Measurements from ENCODE around the gene BMPR2. TPM values are rescaled to one million over a fixed set of nuclear protein-coding genes. Genes with fewer than 3 reads are reported as not detected.

Gene BMPR2
- total RNA-seq, 1 experiment from 2014 or later, result 12.8 TPM

DNA sequence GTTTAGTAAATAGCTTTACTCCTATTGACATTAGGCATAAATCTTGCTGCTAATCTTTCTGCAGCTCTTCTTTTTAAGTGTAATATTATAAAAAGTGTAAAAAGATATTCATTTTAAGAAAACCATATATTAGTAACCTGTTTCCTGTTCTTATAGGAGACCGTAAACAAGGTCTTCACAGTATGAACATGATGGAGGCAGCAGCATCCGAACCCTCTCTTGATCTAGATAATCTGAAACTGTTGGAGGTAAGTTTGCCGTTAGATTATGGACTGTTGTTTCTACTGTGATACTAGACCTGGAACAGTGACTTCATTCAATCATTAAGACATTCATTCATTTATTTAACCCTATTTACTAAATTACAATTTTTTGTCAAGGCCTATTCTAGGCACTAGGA lies 138.6 kb downstream of the BMPR2 start:
- no TSS peak for BruUV-seq (replicated peaks)
- ChIA-PET POLR2A (no interaction called here), RAD21 (ENCODE audit: low non-redundant PET in 1 of 2, low total read pairs in 2 of 2, uncharacterized antibody in 2 of 2, unreplicated experiment in 2 of 2) (no interaction called here), CTCF (no interaction called here)
- ATAC-seq, result no peak
- Histone ChIP-seq H3K27me3 (ENCODE audit: insufficient read depth, low read length) (no peaks in the 10 kb centered on the region), H3K9me3 (ENCODE audit: control insufficient read depth in 1 of 2, insufficient read depth in 1 of 2, low read depth in 1 of 2, low read length in 2 of 2) (no peaks in the 10 kb centered on the region), H3K4me2 (ENCODE audit: low read length) (no peak overlapping the region), H3K9me2 (ENCODE audit: insufficient read depth) (no peaks in the 10 kb centered on the region), H3K36me3 (ENCODE audit: control insufficient read depth in 1 of 2, insufficient read depth in 2 of 2, low read length in 2 of 2) (0 out of 4 replicates have a peak, but pooled peaks cover 0 to 3% of the 10 kb centered on the region in 2 experiments), H4K20me1 (ENCODE audit: insufficient read depth) (no peaks in the 10 kb centered on the region), H3K4me1 (ENCODE audit: control insufficient read depth in 1 of 2, insufficient read depth in 2 of 2, low read length in 2 of 2) (no peaks in the 10 kb centered on the region), H3K9ac (ENCODE audit: low read length) (no peak overlapping the region), H3K27ac (ENCODE audit: low read depth, low read length) (no peak overlapping the region), H3K4me3 (replicated peaks in 1 of 2; ENCODE audit: low read depth in 1 of 2, low read length in 2 of 2) (no peak overlapping the region), H3K79me2 (ENCODE audit: insufficient read depth, low read length) (no peaks in the 10 kb centered on the region), H2AFZ (ENCODE audit: low read depth, low read length, poor library complexity, severe bottlenecking) (no peak overlapping the region)
- TF ChIP-seq POLR2AphosphoS5 (IDR thresholded peaks at IDR 0.05; ENCODE audit: low read depth, low read length) (no peak), EZH2phosphoT487 (IDR thresholded peaks at IDR 0.05; ENCODE audit: borderline replicate concordance) (no peak), SRF (IDR thresholded peaks at IDR 0.05; ENCODE audit: low read depth) (no peak), ZFX (IDR thresholded peaks at IDR 0.05) (no peak)
- TF ChIP-seq, protein P1, sequence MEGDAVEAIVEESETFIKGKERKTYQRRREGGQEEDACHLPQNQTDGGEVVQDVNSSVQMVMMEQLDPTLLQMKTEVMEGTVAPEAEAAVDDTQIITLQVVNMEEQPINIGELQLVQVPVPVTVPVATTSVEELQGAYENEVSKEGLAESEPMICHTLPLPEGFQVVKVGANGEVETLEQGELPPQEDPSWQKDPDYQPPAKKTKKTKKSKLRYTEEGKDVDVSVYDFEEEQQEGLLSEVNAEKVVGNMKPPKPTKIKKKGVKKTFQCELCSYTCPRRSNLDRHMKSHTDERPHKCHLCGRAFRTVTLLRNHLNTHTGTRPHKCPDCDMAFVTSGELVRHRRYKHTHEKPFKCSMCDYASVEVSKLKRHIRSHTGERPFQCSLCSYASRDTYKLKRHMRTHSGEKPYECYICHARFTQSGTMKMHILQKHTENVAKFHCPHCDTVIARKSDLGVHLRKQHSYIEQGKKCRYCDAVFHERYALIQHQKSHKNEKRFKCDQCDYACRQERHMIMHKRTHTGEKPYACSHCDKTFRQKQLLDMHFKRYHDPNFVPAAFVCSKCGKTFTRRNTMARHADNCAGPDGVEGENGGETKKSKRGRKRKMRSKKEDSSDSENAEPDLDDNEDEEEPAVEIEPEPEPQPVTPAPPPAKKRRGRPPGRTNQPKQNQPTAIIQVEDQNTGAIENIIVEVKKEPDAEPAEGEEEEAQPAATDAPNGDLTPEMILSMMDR (IDR thresholded peaks at IDR 0.05 in 2 of 3, conservative IDR thresholded peaks at IDR 0.05 in 1 of 3; ENCODE audit: borderline replicate concordance in 1 of 3, insufficient read depth in 1 of 3, low read depth in 2 of 3, low read length in 2 of 3), result no peak
- no peak for DNase-seq (ENCODE audit: low read depth, low spot score)
- intact Hi-C loops (cut with micrococcal nuclease), result no loop called here

DNA sequence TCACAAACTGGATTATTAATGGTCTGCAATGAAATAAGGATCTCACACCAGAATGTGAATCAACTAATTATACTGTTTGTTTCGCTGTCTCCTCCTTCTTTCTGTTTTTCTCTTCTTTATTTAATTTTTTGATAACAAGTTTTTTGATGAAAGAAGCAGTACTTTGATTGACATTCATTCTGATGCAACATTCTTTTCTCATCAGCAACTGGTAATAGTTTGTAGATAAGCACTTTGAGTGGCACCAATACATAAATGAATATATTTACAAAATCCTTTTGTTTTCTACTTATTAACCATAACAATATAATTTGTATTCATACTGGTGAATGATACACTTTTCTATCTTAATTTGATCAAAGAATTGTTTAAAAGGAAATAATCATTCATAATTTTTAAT lies 143.3 kb downstream of the BMPR2 start:
- Histone ChIP-seq H3K4me1 (ENCODE audit: control insufficient read depth in 1 of 2, insufficient read depth in 2 of 2, low read length in 2 of 2) (no peaks in the 10 kb centered on the region), H3K36me3 (ENCODE audit: control insufficient read depth in 1 of 2, insufficient read depth in 2 of 2, low read length in 2 of 2) (0 out of 4 replicates have a peak, but pooled peaks cover 0 to 3% of the 10 kb centered on the region in 2 experiments), H3K27ac (ENCODE audit: low read depth, low read length) (no peak overlapping the region), H3K79me2 (ENCODE audit: insufficient read depth, low read length) (no peaks in the 10 kb centered on the region), H2AFZ (ENCODE audit: low read depth, low read length, poor library complexity, severe bottlenecking) (no peak overlapping the region), H3K4me3 (replicated peaks in 1 of 2; ENCODE audit: low read depth in 1 of 2, low read length in 2 of 2) (no peak overlapping the region), H3K9ac (ENCODE audit: low read length) (no peak overlapping the region), H3K9me3 (ENCODE audit: control insufficient read depth in 1 of 2, insufficient read depth in 1 of 2, low read depth in 1 of 2, low read length in 2 of 2) (no peaks in the 10 kb centered on the region), H3K9me2 (ENCODE audit: insufficient read depth) (no peaks in the 10 kb centered on the region), H4K20me1 (ENCODE audit: insufficient read depth) (no peaks in the 10 kb centered on the region), H3K4me2 (ENCODE audit: low read length) (no peak overlapping the region), H3K27me3 (ENCODE audit: insufficient read depth, low read length) (no peaks in the 10 kb centered on the region)
- RAD21 ChIA-PET (ENCODE audit: low non-redundant PET in 1 of 2, low total read pairs in 2 of 2, uncharacterized antibody in 2 of 2, unreplicated experiment in 2 of 2), result no interaction called here
- CTCF ChIA-PET, result no interaction called here
- BruUV-seq (replicated peaks), result no TSS peak
- DNase-seq (ENCODE audit: low read depth, low spot score) (no peak), ATAC-seq (no peak)
- intact Hi-C loops (cut with micrococcal nuclease), result no loop called here
- POLR2A ChIA-PET, result no interaction called here
- TF ChIP-seq SRF (IDR thresholded peaks at IDR 0.05; ENCODE audit: low read depth), result no peak
- no peak for TF ChIP-seq ZNF274 (IDR thresholded peaks at IDR 0.05; ENCODE audit: low read depth, low read length)
- TF ChIP-seq CBX3 (IDR thresholded peaks at IDR 0.05; ENCODE audit: low read depth), result no peak
- TF ChIP-seq RAD21 (IDR thresholded peaks at IDR 0.05; ENCODE audit: low read depth), result no peak
- TF ChIP-seq, protein P1 (IDR thresholded peaks at IDR 0.05 in 2 of 3, conservative IDR thresholded peaks at IDR 0.05 in 1 of 3; ENCODE audit: borderline replicate concordance in 1 of 3, insufficient read depth in 1 of 3, low read depth in 2 of 3, low read length in 2 of 3), result no peak
- no peak for TF ChIP-seq POLR2AphosphoS5 (IDR thresholded peaks at IDR 0.05; ENCODE audit: low read depth, low read length)
- TF ChIP-seq, protein P2, sequence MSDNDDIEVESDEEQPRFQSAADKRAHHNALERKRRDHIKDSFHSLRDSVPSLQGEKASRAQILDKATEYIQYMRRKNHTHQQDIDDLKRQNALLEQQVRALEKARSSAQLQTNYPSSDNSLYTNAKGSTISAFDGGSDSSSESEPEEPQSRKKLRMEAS (IDR thresholded peaks at IDR 0.05), result no peak
- TF ChIP-seq, protein P3, sequence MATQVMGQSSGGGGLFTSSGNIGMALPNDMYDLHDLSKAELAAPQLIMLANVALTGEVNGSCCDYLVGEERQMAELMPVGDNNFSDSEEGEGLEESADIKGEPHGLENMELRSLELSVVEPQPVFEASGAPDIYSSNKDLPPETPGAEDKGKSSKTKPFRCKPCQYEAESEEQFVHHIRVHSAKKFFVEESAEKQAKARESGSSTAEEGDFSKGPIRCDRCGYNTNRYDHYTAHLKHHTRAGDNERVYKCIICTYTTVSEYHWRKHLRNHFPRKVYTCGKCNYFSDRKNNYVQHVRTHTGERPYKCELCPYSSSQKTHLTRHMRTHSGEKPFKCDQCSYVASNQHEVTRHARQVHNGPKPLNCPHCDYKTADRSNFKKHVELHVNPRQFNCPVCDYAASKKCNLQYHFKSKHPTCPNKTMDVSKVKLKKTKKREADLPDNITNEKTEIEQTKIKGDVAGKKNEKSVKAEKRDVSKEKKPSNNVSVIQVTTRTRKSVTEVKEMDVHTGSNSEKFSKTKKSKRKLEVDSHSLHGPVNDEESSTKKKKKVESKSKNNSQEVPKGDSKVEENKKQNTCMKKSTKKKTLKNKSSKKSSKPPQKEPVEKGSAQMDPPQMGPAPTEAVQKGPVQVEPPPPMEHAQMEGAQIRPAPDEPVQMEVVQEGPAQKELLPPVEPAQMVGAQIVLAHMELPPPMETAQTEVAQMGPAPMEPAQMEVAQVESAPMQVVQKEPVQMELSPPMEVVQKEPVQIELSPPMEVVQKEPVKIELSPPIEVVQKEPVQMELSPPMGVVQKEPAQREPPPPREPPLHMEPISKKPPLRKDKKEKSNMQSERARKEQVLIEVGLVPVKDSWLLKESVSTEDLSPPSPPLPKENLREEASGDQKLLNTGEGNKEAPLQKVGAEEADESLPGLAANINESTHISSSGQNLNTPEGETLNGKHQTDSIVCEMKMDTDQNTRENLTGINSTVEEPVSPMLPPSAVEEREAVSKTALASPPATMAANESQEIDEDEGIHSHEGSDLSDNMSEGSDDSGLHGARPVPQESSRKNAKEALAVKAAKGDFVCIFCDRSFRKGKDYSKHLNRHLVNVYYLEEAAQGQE (IDR thresholded peaks at IDR 0.05; ENCODE audit: low read depth), result no peak
- no peak for TF ChIP-seq POLR2A (IDR thresholded peaks at IDR 0.05; ENCODE audit: borderline replicate concordance, extremely low read depth, insufficient read depth, insufficient read length)
- TF ChIP-seq ELF1 (IDR thresholded peaks at IDR 0.05; ENCODE audit: borderline replicate concordance, low read depth), result no peak
- TF ChIP-seq SP1 (IDR thresholded peaks at IDR 0.05; ENCODE audit: low read depth), result no peak

All from HCT116 (cell line).